22Rv1 (cell line): ENCODE results near the gene ZBED2.

Experiments
- ZFX ChIP-seq: fragments of 450-650 bp; IDR thresholded peaks from 2 replicates; pipeline ENCODE4 v1.6.1; 2017; ENCODE audit warnings: antibody characterized with exemption, borderline replicate concordance
- TF ChIP-seq, protein P1 (sequence below): fragments of 450-650 bp; IDR thresholded peaks from 2 replicates; pipeline ENCODE4 v1.5.1; 2017; ENCODE audit warnings: mild to moderate bottlenecking

DNA sequence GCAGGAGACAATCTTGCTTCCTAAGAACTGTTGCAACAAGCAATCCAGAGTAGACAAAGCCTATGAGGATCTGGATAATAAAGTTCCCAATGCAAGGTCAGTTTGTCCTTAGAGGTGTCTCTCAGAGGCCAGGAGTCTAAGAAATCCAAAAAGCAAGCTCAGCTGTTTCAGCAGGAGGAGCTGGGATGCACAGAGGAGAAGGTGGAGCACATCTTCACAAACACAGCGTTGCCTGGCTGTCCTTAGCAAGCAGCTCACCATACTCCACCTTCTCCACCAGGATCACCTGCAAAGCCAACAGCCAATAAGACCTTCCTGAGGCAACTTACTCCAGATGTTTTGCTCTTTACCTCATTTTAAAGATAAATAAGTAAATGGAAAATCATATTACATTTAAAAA is 365 bp downstream of the ZBED2 start:
- TF ChIP-seq, protein P1, sequence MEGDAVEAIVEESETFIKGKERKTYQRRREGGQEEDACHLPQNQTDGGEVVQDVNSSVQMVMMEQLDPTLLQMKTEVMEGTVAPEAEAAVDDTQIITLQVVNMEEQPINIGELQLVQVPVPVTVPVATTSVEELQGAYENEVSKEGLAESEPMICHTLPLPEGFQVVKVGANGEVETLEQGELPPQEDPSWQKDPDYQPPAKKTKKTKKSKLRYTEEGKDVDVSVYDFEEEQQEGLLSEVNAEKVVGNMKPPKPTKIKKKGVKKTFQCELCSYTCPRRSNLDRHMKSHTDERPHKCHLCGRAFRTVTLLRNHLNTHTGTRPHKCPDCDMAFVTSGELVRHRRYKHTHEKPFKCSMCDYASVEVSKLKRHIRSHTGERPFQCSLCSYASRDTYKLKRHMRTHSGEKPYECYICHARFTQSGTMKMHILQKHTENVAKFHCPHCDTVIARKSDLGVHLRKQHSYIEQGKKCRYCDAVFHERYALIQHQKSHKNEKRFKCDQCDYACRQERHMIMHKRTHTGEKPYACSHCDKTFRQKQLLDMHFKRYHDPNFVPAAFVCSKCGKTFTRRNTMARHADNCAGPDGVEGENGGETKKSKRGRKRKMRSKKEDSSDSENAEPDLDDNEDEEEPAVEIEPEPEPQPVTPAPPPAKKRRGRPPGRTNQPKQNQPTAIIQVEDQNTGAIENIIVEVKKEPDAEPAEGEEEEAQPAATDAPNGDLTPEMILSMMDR = no peak
- no peak for TF ChIP-seq ZFX
